K562 (cell line): ENCODE measurements around the gene AGAP3. TPM values are rescaled to one million over a fixed set of nuclear protein-coding genes. Genes with fewer than 3 reads are reported as not detected.

Experiments used
- CHD1 ChIP-seq: fragments of 200-600 bp; sonication (generic); IDR thresholded peaks from one replicate; pipeline ENCODE4 v1.6.1; 2012; ENCODE audit warnings: mild to moderate bottlenecking, moderate library complexity, low read length, inconsistent platforms
- CREBBP ChIP-seq: IDR thresholded peaks from one replicate; pipeline ENCODE4 v1.6.1; 2012; ENCODE audit warnings: low read depth, mild to moderate bottlenecking, control low read depth, inconsistent platforms, low read length
- CXXC5 ChIP-seq: fragments of 250-450 bp; sonication (Bioruptor Pico); IDR thresholded peaks from 2 replicates; pipeline ENCODE4 v1.8.0; 2022; ENCODE audit warnings: inconsistent platforms, mild to moderate bottlenecking, moderate library complexity
- ETV6 ChIP-seq, 3 experiments: fragments of 150-350 bp in 1 of 3; sonication (generic) in 1 of 3; formaldehyde crosslinking in 1 of 3; IDR thresholded peaks; 2 replicates each; pipeline versions ENCODE4 v1.6.1 to v1.8.0; 2014 to 2022; ENCODE audit warnings: borderline replicate concordance in 2 of 3, low read depth in 2 of 3, antibody characterized with exemption in 1 of 3, low read length in 1 of 3, mild to moderate bottlenecking in 1 of 3, missing genetic modification reagents in 1 of 3
- MCM2 ChIP-seq: fragments of 450-650 bp; IDR thresholded peaks from 2 replicates; pipeline ENCODE4 v1.6.1; 2017; ENCODE audit warnings: low read depth, mild to moderate bottlenecking
- NFRKB ChIP-seq: fragments of 450-650 bp; IDR thresholded peaks from 2 replicates; pipeline ENCODE4 v1.6.1; 2016; ENCODE audit warnings: low read depth
- POLR2A ChIP-seq: fragments of 450-650 bp; conservative IDR thresholded peaks from 2 replicates; pipeline ENCODE4 v1.6.1; 2016
- YY1 ChIP-seq, 3 experiments: IDR thresholded peaks; 2 replicates each; pipeline ENCODE4 v1.6.1; 2011; ENCODE audit warnings: low read length in 2 of 3, mild to moderate bottlenecking in 2 of 3, moderate library complexity in 2 of 3, borderline replicate concordance in 1 of 3, control low read depth in 1 of 3, low read depth in 1 of 3; ENCODE audit not compliant: insufficient read depth in 3 of 3, insufficient replicate concordance in 2 of 3, control insufficient read depth in 1 of 3, insufficient read length in 1 of 3; ENCODE audit errors: extremely low read depth in 1 of 3
- ZKSCAN3 ChIP-seq: fragments of 250-450 bp; sonication (Bioruptor Pico); IDR thresholded peaks from 2 replicates; pipeline ENCODE4 v1.4.0; 2020
- ZNF12 ChIP-seq: sonication (generic); formaldehyde crosslinking; IDR thresholded peaks from 2 replicates; pipeline ENCODE4 v1.4.0; 2020; ENCODE audit warnings: mild to moderate bottlenecking, missing genetic modification reagents
- ZNF23 ChIP-seq: fragments of 250-450 bp; sonication (Bioruptor Pico); IDR thresholded peaks from 2 replicates; pipeline ENCODE4 v1.4.0; 2020; ENCODE audit warnings: mild to moderate bottlenecking
- ZNF668 ChIP-seq: fragments of 250-450 bp; sonication (Bioruptor Pico); IDR thresholded peaks from 2 replicates; pipeline ENCODE4 v1.8.0; 2022; ENCODE audit warnings: mild to moderate bottlenecking, inconsistent platforms
- polyA plus RNA-seq, 8 experiments: library from polyadenylated mRNA; depleted of rRNA in 4 of 8; stranded (reverse) in 5 of 8; unstranded in 3 of 8; fragments of >200 nt; fragmentation: Nextera tagmentation in 2 of 8; fragmentation: Illumina TruSeq in 1 of 8; extraction: Ambion mirVana in 2 of 8; extraction: Trizol in 1 of 8; gene quantifications; 2 replicates each; pipeline versions ENCODE4 v1.2.1 to v1.2.3, GENCODE V29; 2011 to 2014; ENCODE audit warnings: inconsistent platforms in 1 of 8, missing spikeins in 1 of 8
- total RNA-seq, 7 experiments: library from RNA; depleted of rRNA in 6 of 7; stranded (reverse); fragments of >200 nt in 6 of 7; fragmentation: Illumina TruSeq in 2 of 7; extraction: Trizol in 2 of 7; gene quantifications; 2 replicates each; pipeline versions ENCODE4 v1.2.1 to v1.2.3, GENCODE V29; 2011 to 2021; ENCODE audit warnings: low replicate concordance in 1 of 7
- TF ChIP-seq, protein P1 (sequence below): fragments of 250-450 bp; sonication (Bioruptor Pico); IDR thresholded peaks from 2 replicates; pipeline ENCODE4 v1.5.0; 2021; ENCODE audit warnings: mild to moderate bottlenecking, moderate library complexity
- TF ChIP-seq, protein P2 (sequence below): fragments of 450-650 bp; conservative IDR thresholded peaks from 2 replicates; pipeline ENCODE4 v1.6.1; 2016; ENCODE audit warnings: missing genetic modification characterization, low read depth, mild to moderate bottlenecking, control low read depth, missing compliant biosample characterization
- TF ChIP-seq, protein P3 (sequence below): sonication (generic); formaldehyde crosslinking; IDR thresholded peaks from 2 replicates; pipeline ENCODE4 v1.8.0; 2023; ENCODE audit warnings: missing genetic modification reagents, mild to moderate bottlenecking, borderline replicate concordance

AGAP3 gene
- total and polyA plus RNA-seq, 9 of the 15 experiments (the other 6 are each of a cell fraction or from before 2014, with no cell fraction given), result 3.4 to 208 (median 62.2) TPM

DNA sequence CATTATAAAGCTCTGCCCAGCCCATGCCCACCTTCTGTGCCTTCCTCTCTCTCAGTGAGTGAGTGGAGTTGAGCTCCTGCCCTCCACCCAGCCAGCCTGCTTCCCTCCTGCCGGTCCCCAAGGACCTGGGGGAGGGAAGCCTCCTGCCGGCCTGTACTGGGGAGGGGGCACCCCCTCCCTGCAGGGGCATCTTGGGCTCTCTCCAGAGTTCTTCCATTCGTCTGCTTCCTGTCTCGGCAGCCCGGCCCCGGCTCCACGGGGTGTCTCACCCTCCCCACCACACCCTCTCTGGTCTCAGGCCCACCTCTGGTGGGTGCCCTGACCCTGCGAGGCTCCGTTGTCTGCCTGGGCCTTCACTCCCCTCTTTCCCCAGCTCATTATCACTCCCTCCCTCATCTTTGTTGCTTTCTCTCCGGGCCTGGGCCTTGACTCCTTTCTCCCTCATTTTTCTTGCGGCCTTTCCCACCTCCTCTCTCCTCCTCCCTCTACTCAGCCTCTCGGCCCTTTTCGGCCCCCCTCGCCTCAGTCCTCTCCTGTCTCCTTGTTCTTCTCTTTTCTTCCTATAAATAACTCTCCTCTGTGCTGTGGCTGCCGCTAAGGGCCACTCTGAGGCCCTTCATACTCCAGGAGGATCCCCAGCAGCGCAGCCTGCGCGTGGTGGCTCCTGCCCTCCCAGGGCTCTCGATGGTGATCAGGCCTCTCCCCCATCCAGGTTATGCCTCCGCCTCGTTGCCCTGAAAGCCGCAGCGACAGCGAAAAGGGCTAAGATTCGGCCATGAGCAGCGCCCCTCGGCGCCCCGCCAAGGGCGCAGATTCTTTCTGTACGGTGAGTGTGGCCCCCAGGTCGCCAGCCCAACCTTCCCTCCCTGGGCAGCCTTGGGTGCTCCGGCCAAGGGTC, 24.8 kb upstream of the AGAP3 start (continued):
- TF ChIP-seq POLR2A (peak; percentile 34; the same call in 1 of the 2 replicates), ZKSCAN3 (no peak), CHD1 (peak; percentile 45), ETV6 (IDR thresholded peaks at IDR 0.05; ENCODE audit: borderline replicate concordance in 1 of 2, low read depth in 2 of 2, low read length in 1 of 2) (no peak), ETV6 (CRISPR knock-in tag; IDR thresholded peaks at IDR 0.05; ENCODE audit: borderline replicate concordance) (no peak), ZNF23 (CRISPR knock-in tag) (no peak), NFRKB (no peak), ZNF668 (CRISPR knock-in tag) (no peak), YY1 (IDR thresholded peaks at IDR 0.05; ENCODE audit: borderline replicate concordance in 1 of 3, control insufficient read depth in 1 of 3, extremely low read depth in 1 of 3, insufficient read depth in 3 of 3, insufficient read length in 1 of 3, insufficient replicate concordance in 2 of 3, low read depth in 1 of 3, low read length in 2 of 3) (peak in 1 of 3 experiments; percentile 8), CXXC5 (peak; percentile 25; the same call in 1 of the 2 replicates), MCM2 (no peak), CREBBP (no peak), ZNF12 (CRISPR knock-in tag) (peak; percentile 59; the same call in 1 of the 2 replicates)
- TF ChIP-seq, protein P1, sequence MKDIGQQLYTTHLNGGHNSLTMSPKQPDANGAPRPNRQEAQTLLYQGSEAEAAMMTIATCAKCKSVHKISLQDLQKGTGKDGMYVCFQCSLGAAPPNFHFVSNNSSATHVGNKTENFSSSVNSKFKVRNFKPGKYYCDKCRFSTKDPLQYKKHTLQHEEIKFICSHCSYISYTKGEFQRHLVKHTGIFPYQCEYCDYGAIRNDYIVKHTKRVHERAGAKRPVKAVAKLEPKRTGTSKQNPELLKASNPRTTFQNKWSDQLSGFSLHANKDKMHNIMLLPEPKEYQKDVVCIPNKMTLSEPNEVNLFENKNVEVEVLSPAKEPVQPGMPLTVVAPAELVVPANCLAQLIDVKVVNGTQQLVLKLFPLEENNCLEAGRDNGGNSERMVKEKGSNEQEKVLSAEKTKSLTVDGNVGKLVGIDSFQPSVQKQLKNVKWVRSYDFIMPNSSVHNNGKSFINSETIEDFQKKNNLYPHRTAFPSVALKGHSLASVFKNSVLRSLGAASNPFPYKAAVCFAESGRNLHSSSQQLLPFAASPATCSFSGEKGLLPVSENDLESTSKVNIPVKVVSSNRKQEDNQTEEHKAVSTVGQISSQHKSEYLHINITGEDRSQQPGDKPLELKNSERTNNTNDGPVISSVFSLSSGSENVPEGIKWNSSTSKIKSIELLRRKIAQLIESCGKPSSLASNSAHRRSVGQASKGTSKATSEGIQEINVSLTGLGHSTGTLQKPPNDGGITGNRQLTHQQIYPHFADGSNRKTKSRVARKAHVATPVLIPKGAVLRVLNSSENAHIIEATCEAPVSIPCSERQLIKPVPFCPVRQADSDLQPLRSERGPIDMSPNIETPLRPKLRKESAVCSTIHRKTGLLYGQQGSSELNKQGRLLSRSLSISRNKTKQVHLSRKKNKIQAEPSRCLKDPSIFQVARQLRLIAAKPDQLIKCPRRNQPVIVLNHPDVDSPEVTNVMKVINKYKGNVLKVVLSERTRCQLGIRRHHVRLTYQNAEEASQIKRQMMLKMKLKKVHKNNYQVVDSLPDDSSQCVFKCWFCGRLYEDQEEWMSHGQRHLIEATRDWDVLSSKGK (CRISPR knock-in tag), result no peak
- TF ChIP-seq, protein P2, sequence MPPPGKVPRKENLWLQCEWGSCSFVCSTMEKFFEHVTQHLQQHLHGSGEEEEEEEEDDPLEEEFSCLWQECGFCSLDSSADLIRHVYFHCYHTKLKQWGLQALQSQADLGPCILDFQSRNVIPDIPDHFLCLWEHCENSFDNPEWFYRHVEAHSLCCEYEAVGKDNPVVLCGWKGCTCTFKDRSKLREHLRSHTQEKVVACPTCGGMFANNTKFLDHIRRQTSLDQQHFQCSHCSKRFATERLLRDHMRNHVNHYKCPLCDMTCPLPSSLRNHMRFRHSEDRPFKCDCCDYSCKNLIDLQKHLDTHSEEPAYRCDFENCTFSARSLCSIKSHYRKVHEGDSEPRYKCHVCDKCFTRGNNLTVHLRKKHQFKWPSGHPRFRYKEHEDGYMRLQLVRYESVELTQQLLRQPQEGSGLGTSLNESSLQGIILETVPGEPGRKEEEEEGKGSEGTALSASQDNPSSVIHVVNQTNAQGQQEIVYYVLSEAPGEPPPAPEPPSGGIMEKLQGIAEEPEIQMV (tag), result no peak
- TF ChIP-seq, protein P3, sequence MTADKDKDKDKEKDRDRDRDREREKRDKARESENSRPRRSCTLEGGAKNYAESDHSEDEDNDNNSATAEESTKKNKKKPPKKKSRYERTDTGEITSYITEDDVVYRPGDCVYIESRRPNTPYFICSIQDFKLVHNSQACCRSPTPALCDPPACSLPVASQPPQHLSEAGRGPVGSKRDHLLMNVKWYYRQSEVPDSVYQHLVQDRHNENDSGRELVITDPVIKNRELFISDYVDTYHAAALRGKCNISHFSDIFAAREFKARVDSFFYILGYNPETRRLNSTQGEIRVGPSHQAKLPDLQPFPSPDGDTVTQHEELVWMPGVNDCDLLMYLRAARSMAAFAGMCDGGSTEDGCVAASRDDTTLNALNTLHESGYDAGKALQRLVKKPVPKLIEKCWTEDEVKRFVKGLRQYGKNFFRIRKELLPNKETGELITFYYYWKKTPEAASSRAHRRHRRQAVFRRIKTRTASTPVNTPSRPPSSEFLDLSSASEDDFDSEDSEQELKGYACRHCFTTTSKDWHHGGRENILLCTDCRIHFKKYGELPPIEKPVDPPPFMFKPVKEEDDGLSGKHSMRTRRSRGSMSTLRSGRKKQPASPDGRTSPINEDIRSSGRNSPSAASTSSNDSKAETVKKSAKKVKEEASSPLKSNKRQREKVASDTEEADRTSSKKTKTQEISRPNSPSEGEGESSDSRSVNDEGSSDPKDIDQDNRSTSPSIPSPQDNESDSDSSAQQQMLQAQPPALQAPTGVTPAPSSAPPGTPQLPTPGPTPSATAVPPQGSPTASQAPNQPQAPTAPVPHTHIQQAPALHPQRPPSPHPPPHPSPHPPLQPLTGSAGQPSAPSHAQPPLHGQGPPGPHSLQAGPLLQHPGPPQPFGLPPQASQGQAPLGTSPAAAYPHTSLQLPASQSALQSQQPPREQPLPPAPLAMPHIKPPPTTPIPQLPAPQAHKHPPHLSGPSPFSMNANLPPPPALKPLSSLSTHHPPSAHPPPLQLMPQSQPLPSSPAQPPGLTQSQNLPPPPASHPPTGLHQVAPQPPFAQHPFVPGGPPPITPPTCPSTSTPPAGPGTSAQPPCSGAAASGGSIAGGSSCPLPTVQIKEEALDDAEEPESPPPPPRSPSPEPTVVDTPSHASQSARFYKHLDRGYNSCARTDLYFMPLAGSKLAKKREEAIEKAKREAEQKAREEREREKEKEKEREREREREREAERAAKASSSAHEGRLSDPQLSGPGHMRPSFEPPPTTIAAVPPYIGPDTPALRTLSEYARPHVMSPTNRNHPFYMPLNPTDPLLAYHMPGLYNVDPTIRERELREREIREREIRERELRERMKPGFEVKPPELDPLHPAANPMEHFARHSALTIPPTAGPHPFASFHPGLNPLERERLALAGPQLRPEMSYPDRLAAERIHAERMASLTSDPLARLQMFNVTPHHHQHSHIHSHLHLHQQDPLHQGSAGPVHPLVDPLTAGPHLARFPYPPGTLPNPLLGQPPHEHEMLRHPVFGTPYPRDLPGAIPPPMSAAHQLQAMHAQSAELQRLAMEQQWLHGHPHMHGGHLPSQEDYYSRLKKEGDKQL, result 0 out of 2 replicates have a peak, but pooled peaks have one; percentile 73
